MM.1S (cell line): ENCODE data around the gene DIMT1.

Experiments
- EZH2phosphoT487 ChIP-seq: fragments of 300-600 bp; sonication (generic); IDR thresholded peaks from 2 replicates; pipeline ENCODE4 v1.6.1; 2018; ENCODE audit warnings: antibody characterized with exemption, low read length
- TF ChIP-seq, protein P1 (sequence below): fragments of 300-600 bp; sonication (generic); IDR thresholded peaks from 2 replicates; pipeline ENCODE4 v1.5.1; 2016; ENCODE audit warnings: antibody characterized with exemption, low read length, mixed read lengths

DNA sequence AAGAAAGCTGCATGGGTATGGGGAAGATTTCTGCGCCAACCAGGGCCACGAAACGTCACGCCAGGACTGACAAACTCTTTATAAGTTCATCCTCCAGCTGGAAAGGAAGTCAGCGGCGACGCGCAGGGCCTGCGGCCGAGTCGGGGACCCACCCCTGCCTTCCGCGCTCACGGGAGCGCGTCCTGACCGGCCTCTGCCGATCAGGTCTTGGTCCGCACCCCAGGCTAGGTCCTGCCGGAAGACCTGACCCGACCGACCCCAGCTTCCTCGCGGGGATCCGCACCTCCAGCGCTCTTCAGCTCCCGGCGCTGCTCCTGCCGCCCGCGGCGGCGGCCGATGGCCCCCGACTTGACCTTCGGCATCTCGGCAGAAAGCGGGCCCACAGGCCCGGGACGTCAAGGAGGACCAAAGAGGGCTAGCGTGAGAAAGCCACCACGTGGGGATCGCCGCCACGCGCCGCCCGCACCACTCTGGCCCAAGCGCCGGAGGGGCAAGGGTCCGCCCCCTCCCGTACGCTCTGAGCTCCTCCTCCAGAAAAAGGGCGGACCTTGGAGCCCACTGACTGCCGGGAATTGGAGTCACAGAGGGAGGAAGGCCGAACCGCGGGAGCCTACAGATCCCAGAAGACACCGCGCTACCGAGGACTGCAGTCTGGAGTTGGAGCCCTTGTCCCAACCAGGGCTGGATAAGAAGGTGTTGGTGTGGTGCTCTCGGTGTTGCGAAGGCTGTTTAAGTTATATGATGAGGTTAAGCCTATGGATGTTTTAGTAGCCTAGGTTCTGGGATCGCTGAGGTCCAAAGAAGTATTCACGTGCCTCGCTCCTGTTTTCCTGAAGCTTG, at the start of gene DIMT1:
- TF ChIP-seq, protein P1, sequence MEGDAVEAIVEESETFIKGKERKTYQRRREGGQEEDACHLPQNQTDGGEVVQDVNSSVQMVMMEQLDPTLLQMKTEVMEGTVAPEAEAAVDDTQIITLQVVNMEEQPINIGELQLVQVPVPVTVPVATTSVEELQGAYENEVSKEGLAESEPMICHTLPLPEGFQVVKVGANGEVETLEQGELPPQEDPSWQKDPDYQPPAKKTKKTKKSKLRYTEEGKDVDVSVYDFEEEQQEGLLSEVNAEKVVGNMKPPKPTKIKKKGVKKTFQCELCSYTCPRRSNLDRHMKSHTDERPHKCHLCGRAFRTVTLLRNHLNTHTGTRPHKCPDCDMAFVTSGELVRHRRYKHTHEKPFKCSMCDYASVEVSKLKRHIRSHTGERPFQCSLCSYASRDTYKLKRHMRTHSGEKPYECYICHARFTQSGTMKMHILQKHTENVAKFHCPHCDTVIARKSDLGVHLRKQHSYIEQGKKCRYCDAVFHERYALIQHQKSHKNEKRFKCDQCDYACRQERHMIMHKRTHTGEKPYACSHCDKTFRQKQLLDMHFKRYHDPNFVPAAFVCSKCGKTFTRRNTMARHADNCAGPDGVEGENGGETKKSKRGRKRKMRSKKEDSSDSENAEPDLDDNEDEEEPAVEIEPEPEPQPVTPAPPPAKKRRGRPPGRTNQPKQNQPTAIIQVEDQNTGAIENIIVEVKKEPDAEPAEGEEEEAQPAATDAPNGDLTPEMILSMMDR: no peak
- no peak for TF ChIP-seq EZH2phosphoT487
